Common myeloid progenitor, CD34-positive (primary cell): Measurements from ENCODE around the gene TNFRSF11A.

Experiments used
- CTCF ChIA-PET: fragments of 350-600 bp; sonication (Branson Sonifier 250); formaldehyde crosslinking; loops from one replicate; lab custom pipeline; 2021; ENCODE audit warnings: antibody characterized with exemption; lab: Charles Lee
- POLR2A ChIA-PET: fragments of 350-600 bp; sonication (Branson Sonifier 250); formaldehyde crosslinking; loops from one replicate; lab custom pipeline; 2021; ENCODE audit warnings: antibody characterized with exemption; lab: Charles Lee
- DNase-seq, 3 donors: peaks; one replicate each; pipeline versions ENCODE4 v3.0.0 to v3.0.0-alpha.2; 2013
- H3K27ac ChIP-seq, 2 experiments: 1 replicate in 1 of 2; 2 replicates in 1 of 2; pipeline ENCODE4 v1.7.0; 2013; ENCODE audit warnings: inconsistent platforms in 2 of 2, low read length in 2 of 2, mild to moderate bottlenecking in 2 of 2, low read depth in 1 of 2, moderate library complexity in 1 of 2; ENCODE audit not compliant: severe bottlenecking in 2 of 2, insufficient read depth in 1 of 2, poor library complexity in 1 of 2
- H3K27me3 ChIP-seq, 5 experiments: replicated peaks in 2 of 5; 1 replicate in 3 of 5; 2 replicates in 2 of 5; pipeline versions ENCODE4 v1.6.1 to v1.7.0; 2013; ENCODE audit warnings: low read length in 4 of 5, mild to moderate bottlenecking in 2 of 5, moderate library complexity in 2 of 5, inconsistent platforms in 1 of 5; ENCODE audit not compliant: insufficient read depth in 5 of 5, control insufficient read depth in 4 of 5
- H3K36me3 ChIP-seq, 4 experiments: 1 replicate in 2 of 4; 2 replicates in 2 of 4; pipeline versions ENCODE4 v1.6.1 to v1.7.0; 2013; ENCODE audit warnings: low read length in 3 of 4, control low read depth in 1 of 4, mild to moderate bottlenecking in 1 of 4; ENCODE audit not compliant: control insufficient read depth in 4 of 4, insufficient read depth in 4 of 4
- H3K4me1 ChIP-seq, 4 experiments: 1 replicate in 3 of 4; 2 replicates in 1 of 4; pipeline versions ENCODE4 v1.6.1 to v1.7.1; 2013; ENCODE audit warnings: low read length in 3 of 4, mild to moderate bottlenecking in 3 of 4, control low read depth in 1 of 4, inconsistent platforms in 1 of 4, moderate library complexity in 1 of 4; ENCODE audit not compliant: control insufficient read depth in 4 of 4, insufficient read depth in 4 of 4; ENCODE audit errors: control extremely low read depth in 1 of 4
- H3K4me3 ChIP-seq, 7 experiments: 1 replicate in 4 of 7; 2 replicates in 3 of 7; pipeline versions ENCODE4 v1.5.1 to v1.7.0; 2013; ENCODE audit warnings: mild to moderate bottlenecking in 7 of 7, low read length in 6 of 7, moderate library complexity in 6 of 7, inconsistent platforms in 2 of 7, low read depth in 2 of 7, control low read depth in 1 of 7; ENCODE audit not compliant: insufficient read depth in 4 of 7, control insufficient read depth in 1 of 7; ENCODE audit errors: extremely low read depth in 1 of 7
- H3K9me3 ChIP-seq, 5 experiments: 1 replicate in 4 of 5; 2 replicates in 1 of 5; pipeline versions ENCODE4 v1.6.1 to v1.7.1; 2013; ENCODE audit warnings: low read length in 4 of 5, mild to moderate bottlenecking in 2 of 5, inconsistent platforms in 1 of 5, low read depth in 1 of 5, moderate library complexity in 1 of 5; ENCODE audit not compliant: control insufficient read depth in 4 of 5, insufficient read depth in 2 of 5; ENCODE audit errors: control extremely low read depth in 1 of 5
- WGBS: methylation state at CpG from one replicate; pipeline ENCODE4 v1.1.5; 2013; ENCODE audit not compliant: insufficient coverage; 5-methylcytosine and 5-hydroxymethylcytosine counted together

TNFRSF11A gene

GRCh38 chr18:62387257-62387656 is 62.1 kb downstream of the TNFRSF11A start:
- no peak overlapping the region for H3K27ac ChIP-seq
- no peak for DNase-seq
- ChIA-PET POLR2A (interaction anchor here (0.5 kb wide), 1 partner anchor 369 kb away, joined by 4 read pairs; no protein-coding TSS in a partner anchor), CTCF (no interaction called here)
- H3K4me3 ChIP-seq: no peak overlapping the region
- H3K36me3 ChIP-seq: no peaks in the 10 kb centered on the region
- WGBS: no CpG with 5 or more reads among the region's 2 CpGs
- H3K9me3 ChIP-seq: no peaks in the 10 kb centered on the region
- H3K4me1 ChIP-seq: no peaks in the 10 kb centered on the region
- no peaks in the 10 kb centered on the region for H3K27me3 ChIP-seq

DNA sequence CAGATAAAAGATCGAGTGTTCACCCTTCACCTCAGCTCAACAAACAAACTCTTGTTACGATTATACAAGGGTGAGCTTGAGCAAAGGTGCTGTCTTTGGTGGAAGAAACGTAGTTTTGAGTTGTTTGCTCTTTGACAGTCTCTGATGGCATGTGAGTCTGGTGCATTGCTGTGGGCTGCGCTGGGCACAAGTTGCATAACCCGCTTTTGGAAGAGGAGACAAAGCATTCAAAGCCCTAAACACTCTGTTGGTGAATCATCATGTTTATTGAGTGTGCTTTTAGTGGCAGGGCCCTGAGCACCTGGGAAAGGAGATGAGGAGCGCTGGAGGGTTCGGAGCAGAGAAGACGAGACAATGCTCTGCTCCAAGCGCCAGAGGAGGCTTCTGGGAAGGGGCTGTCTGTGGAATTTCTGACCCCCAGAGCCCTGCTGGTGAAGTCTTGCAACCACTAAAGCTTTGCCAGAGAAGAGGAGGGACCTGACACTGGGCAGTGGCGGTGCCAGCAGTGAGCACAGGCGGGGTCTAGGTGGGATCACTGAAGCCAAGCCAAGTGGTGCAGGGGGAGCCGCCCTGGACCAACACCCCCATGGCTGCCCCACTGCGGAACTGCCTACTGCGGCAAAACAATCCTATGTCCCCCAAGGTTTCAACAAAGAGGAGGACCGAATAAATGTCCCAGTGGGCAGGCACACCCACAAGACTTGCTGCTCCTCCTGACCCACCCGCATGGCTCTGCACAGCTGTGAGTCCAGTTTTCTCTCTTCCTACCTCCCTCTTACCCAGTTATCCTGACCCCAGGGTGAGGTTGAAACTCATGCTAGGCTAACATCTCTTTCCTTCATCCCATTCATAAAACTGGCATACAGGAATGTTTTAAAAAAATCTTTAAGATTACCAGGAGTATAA is 64.0 kb downstream of the TNFRSF11A start:
- POLR2A ChIA-PET: no interaction called here
- CTCF ChIA-PET: no interaction called here
- WGBS: 98% methylated on average over 12 of the region's 16 CpGs

DNA sequence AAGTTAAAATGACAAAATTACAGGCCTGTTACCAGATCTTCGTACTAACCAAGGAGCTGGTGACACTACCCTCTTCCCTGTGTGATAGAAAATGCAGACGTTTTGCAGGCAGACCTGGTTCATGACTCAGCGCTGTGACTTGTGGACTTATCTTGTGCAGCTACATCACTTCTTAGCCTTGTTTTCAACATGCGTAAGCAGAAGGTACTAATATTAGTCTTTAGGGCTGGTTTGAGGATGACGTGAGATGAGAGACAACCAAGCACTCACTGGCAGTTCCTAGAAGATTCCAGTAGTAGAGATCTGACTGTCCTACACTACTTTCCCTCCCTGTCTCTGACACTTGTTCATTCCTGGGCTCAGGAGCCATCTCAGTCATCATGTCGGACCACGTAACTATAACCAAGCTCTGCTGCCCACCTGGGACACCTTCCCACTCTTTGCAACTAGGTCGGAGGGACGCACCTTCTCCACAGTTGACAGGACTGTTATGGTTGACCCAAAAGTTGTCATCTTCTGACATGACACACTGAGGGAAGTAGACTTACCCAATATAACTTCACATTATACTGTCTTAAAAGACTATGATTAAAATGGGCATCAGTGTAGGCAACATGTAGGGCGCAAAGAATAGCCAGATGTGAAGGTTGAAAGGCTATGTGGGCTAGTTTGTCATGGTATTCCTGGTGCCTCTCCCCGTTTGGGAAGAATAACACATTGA is 64.8 kb downstream of the TNFRSF11A start:
- H3K4me1 ChIP-seq: no peaks in the 10 kb centered on the region
- no peaks in the 10 kb centered on the region for H3K36me3 ChIP-seq
- ChIA-PET POLR2A (no interaction called here), CTCF (no interaction called here)
- WGBS: 90% methylated on average over 10 of the region's 11 CpGs
- no peaks in the 10 kb centered on the region for H3K9me3 ChIP-seq
- H3K27ac ChIP-seq: no peak overlapping the region
- DNase-seq: no peak
- peaks cover 0 to 2% (median 0%) of the 10 kb centered on the region in 5 experiments for H3K27me3 ChIP-seq
- H3K4me3 ChIP-seq: no peak overlapping the region

More for the DNA sequence above, 64.0 kb downstream of the TNFRSF11A start:
- Histone ChIP-seq H3K27ac (no peak overlapping the region), H3K4me3 (no peak overlapping the region), H3K27me3 (peaks cover 0 to 2% (median 0%) of the 10 kb centered on the region in 5 experiments), H3K36me3 (no peaks in the 10 kb centered on the region), H3K9me3 (no peaks in the 10 kb centered on the region), H3K4me1 (no peaks in the 10 kb centered on the region)
- DNase-seq: no peak

- Histone ChIP-seq H3K9me3 (no peaks in the 10 kb centered on the region), H3K4me3 (no peak overlapping the region), H3K4me1 (no peaks in the 10 kb centered on the region), H3K36me3 (no peaks in the 10 kb centered on the region), H3K27ac (no peak overlapping the region), H3K27me3 (peaks cover 0 to 2% (median 0%) of the 10 kb centered on the region in 5 experiments)
- ChIA-PET POLR2A (no interaction called here), CTCF (interaction anchor here (1.6 kb wide), 1 partner anchor 11 kb away, joined by 3 read pairs; no protein-coding TSS in a partner anchor)
- DNase-seq: no peak
- 91% methylated on average over 5 of the region's 15 CpGs for WGBS
These were observed 69.1 kb downstream of the TNFRSF11A start for GRCh38 chr18:62394006-62394763.

DNA sequence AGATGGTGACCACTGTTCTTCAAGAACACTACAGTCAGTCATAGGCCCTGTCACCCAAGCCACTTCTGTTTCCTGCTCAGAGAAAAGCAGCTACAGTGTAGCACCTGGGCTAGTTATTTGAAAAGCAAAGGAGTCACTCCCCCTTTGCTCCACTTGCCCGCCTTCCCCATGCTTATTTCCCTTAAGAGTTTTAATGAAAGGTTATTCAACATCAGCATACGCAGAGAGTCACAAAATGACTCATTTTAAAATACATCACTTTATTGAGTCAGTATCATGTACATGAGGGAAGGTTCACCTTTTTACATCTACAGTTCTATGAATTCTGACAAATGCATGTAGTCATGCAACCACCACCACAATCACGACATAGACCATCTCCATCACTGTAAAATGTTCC is 71.3 kb downstream of the TNFRSF11A start:
- Histone ChIP-seq H3K36me3 (no peaks in the 10 kb centered on the region), H3K4me1 (peaks cover 0 to 7% (median 0%) of the 10 kb centered on the region in 4 experiments), H3K4me3 (no peak overlapping the region), H3K27ac (no peak overlapping the region), H3K9me3 (no peaks in the 10 kb centered on the region), H3K27me3 (peaks cover 0 to 2% (median 0%) of the 10 kb centered on the region in 5 experiments)
- CTCF ChIA-PET: no interaction called here
- WGBS: 100% methylated on average over 1 of the region's 3 CpGs
- no peak for DNase-seq
- POLR2A ChIA-PET: no interaction called here

GRCh38 chr18:62396967-62397366 is 71.9 kb downstream of the TNFRSF11A start:
- no peak overlapping the region for H3K27ac ChIP-seq
- H3K36me3 ChIP-seq: no peaks in the 10 kb centered on the region
- no peak overlapping the region for H3K4me3 ChIP-seq
- no peaks in the 10 kb centered on the region for H3K9me3 ChIP-seq
- H3K27me3 ChIP-seq: peaks cover 0 to 2% (median 0%) of the 10 kb centered on the region in 5 experiments
- no peak for DNase-seq
- POLR2A ChIA-PET: no interaction called here
- CTCF ChIA-PET: no interaction called here
- H3K4me1 ChIP-seq: peaks cover 0 to 7% (median 0%) of the 10 kb centered on the region in 4 experiments
- WGBS: 94% methylated on average over 1 of the region's 3 CpGs
